NCI-H82 treated with DMSO at 0.1 percent for 48 hours (cell line): ENCODE measurements around the gene SPEN.
"Not testable (repeated sequence)": the region's sequence is repeated elsewhere in the genome, so short reads cannot be mapped to it uniquely, and the experiment has no call there.

Experiments
- DNase-seq: peaks from one replicate; lab custom pipeline; 2025; ENCODE audit not compliant: unreplicated experiment; lab: John Stamatoyannopoulos, UW

SPEN gene

GRCh38 chr1:15896841-15897610, 49.5 kb downstream of the SPEN start:
- not testable (repeated sequence) for DNase-seq

GRCh38 chr1:15899266-15899665, 51.8 kb downstream of the SPEN start:
- no peak for DNase-seq

- DNase-seq = no peak
Measured at GRCh38 chr1:15900662-15901279, 53.3 kb downstream of the SPEN start.

GRCh38 chr1:15902882-15903281, 55.4 kb downstream of the SPEN start:
- DNase-seq = no peak

GRCh38 chr1:15908597-15908996, 61.1 kb downstream of the SPEN start:
- DNase-seq = no peak

- no peak for DNase-seq
Measured at GRCh38 chr1:15911141-15911540, 63.6 kb downstream of the SPEN start.

GRCh38 chr1:15911927-15912326, 64.4 kb downstream of the SPEN start:
- DNase-seq = no peak

GRCh38 chr1:15913607-15914006, 66.1 kb downstream of the SPEN start:
- DNase-seq = not testable (repeated sequence)

GRCh38 chr1:15915991-15916390, 68.5 kb downstream of the SPEN start:
- DNase-seq = no peak

GRCh38 chr1:15916417-15916816, 68.9 kb downstream of the SPEN start:
- DNase-seq = no peak

- DNase-seq = no peak
Measured at GRCh38 chr1:15916916-15917315, 69.4 kb downstream of the SPEN start.

GRCh38 chr1:15918962-15919715, 71.6 kb downstream of the SPEN start:
- DNase-seq = no peak

- DNase-seq = no peak
Measured at GRCh38 chr1:15923241-15923640, 75.7 kb downstream of the SPEN start.

- not testable (repeated sequence) for DNase-seq
Measured at GRCh38 chr1:15926448-15926847, 78.9 kb downstream of the SPEN start.

- no peak for DNase-seq
Measured at GRCh38 chr1:15928971-15929965, 81.8 kb downstream of the SPEN start.

GRCh38 chr1:15931401-15931800, 83.9 kb downstream of the SPEN start:
- DNase-seq = no peak

GRCh38 chr1:15931884-15932283, 84.4 kb downstream of the SPEN start:
- DNase-seq = no peak

GRCh38 chr1:15932612-15933011, 85.1 kb downstream of the SPEN start:
- no peak for DNase-seq

- no peak for DNase-seq
Measured at GRCh38 chr1:15933684-15934083, 86.2 kb downstream of the SPEN start.

GRCh38 chr1:15934211-15935055, 86.9 kb downstream of the SPEN start:
- DNase-seq = no peak
